GM18499 (cell line): ENCODE results near the gene GARIN6.
"Not testable (repeated sequence)": the region's sequence is repeated elsewhere in the genome, so short reads cannot be mapped to it uniquely, and the experiment has no call there.

Source experiments
- ATAC-seq: cut with Tn5 transposase; IDR thresholded peaks from one replicate; pipeline ENCODE4 v1.9.1; 2021; ENCODE audit warnings: moderate number of reproducible peaks; ENCODE audit not compliant: insufficient read depth, unreplicated experiment

GARIN6 gene

GRCh38 chr12:99647453-99647852 is at the start of gene GARIN6:
TSS of gene GARIN6 (plus strand) at chr12:99647753. CDS start at chr12:99648175, 422 bp downstream.
- no peak for ATAC-seq

GRCh38 chr12:99598785-99599184 is 48.8 kb upstream of the GARIN6 start:
- no peak for ATAC-seq

GRCh38 chr12:99600388-99600787 is 47.2 kb upstream of the GARIN6 start:
- peak; percentile 63 for ATAC-seq

- no peak for ATAC-seq
Measured at GRCh38 chr12:99609455-99610181, 37.9 kb upstream of the GARIN6 start.

GRCh38 chr12:99611117-99611516 is 36.4 kb upstream of the GARIN6 start:
- ATAC-seq, result no peak

GRCh38 chr12:99611599-99611998 is 36.0 kb upstream of the GARIN6 start:
- no peak for ATAC-seq

GRCh38 chr12:99618657-99619056 is 28.9 kb upstream of the GARIN6 start:
- ATAC-seq, result no peak

- peak; percentile 82 for ATAC-seq
Measured at GRCh38 chr12:99619389-99620158, 28.0 kb upstream of the GARIN6 start.

GRCh38 chr12:99620159-99620479 is 27.4 kb upstream of the GARIN6 start:
- ATAC-seq, result no peak

- ATAC-seq, result not testable (repeated sequence)
Measured at GRCh38 chr12:99624591-99624990, 23.0 kb upstream of the GARIN6 start.

- no peak for ATAC-seq
Measured at GRCh38 chr12:99627459-99627858, 20.1 kb upstream of the GARIN6 start.

- ATAC-seq, result no peak
Measured at GRCh38 chr12:99644629-99645028, 2.9 kb upstream of the GARIN6 start.

GRCh38 chr12:99648183-99648582 is 630 bp downstream of the GARIN6 start:
- no peak for ATAC-seq

GRCh38 chr12:99649551-99649950 is 2.0 kb downstream of the GARIN6 start:
- ATAC-seq, result no peak

GRCh38 chr12:99658671-99659349 is 11.3 kb downstream of the GARIN6 start:
- ATAC-seq, result no peak

GRCh38 chr12:99670635-99671034 is 23.1 kb downstream of the GARIN6 start:
- no peak for ATAC-seq

- no peak for ATAC-seq
Measured at GRCh38 chr12:99680276-99680675, 32.7 kb downstream of the GARIN6 start.

- ATAC-seq, result no peak
Measured at GRCh38 chr12:99686142-99686541, 38.6 kb downstream of the GARIN6 start.

- no peak for ATAC-seq
Measured at GRCh38 chr12:99695050-99695449, 47.5 kb downstream of the GARIN6 start.
